C4-2B (cell line): ENCODE measurements around the gene ACAA2.

Experiments used
- H3K27ac ChIP-seq: fragments of 450-650 bp; 2 replicates; pipeline ENCODE4 v1.5.1; 2017
- CTCF ChIP-seq: fragments of 450-650 bp; conservative IDR thresholded peaks from 2 replicates; pipeline ENCODE4 v1.5.1; 2017; ENCODE audit warnings: mild to moderate bottlenecking
- ZFX ChIP-seq: fragments of 450-650 bp; IDR thresholded peaks from 2 replicates; pipeline ENCODE4 v1.6.1; 2017

The ACAA2 gene

GRCh38 chr18:49813319-49814146, at the start of gene ACAA2:
Gene ACAA2, minus strand, starts transcription at chr18:49813533. Its CDS starts 49 bp downstream, at chr18:49813484.
- H3K27ac ChIP-seq: peak within 1 kb of the TSS; percentile 65
- TF ChIP-seq ZFX (no peak), CTCF (no peak)

- no peak overlapping the region for H3K27ac ChIP-seq
- no peak for TF ChIP-seq CTCF
- no peak for TF ChIP-seq ZFX
Measured at GRCh38 chr18:49862656-49863385, 49.5 kb upstream of the ACAA2 start.

GRCh38 chr18:49861659-49862058, 48.3 kb upstream of the ACAA2 start:
- no peak overlapping the region for H3K27ac ChIP-seq
- TF ChIP-seq ZFX: no peak
- TF ChIP-seq CTCF: peak; percentile 41

GRCh38 chr18:49859725-49860124, 46.4 kb upstream of the ACAA2 start:
- TF ChIP-seq ZFX (no peak), CTCF (no peak)
- H3K27ac ChIP-seq: no peak overlapping the region

- H3K27ac ChIP-seq: no peak overlapping the region
- peak; percentile 72 for TF ChIP-seq CTCF
- TF ChIP-seq ZFX: no peak
Measured at GRCh38 chr18:49859021-49859359, 45.7 kb upstream of the ACAA2 start.

- H3K27ac ChIP-seq: 0 out of 2 replicates have a peak overlapping the region, but pooled peaks have one; percentile 6
- TF ChIP-seq CTCF (peak; percentile 92), ZFX (no peak)
Measured at GRCh38 chr18:49858309-49859020, 45.1 kb upstream of the ACAA2 start.
